Hepatic stellate cell (primary cell): ENCODE results near the gene AKAP8.
"Not testable (repeated sequence)": the region's sequence is repeated elsewhere in the genome, so short reads cannot be mapped to it uniquely, and the experiment has no call there.

ENCODE experiments used
- DNase-seq: peaks from one replicate; pipeline ENCODE4 v3.0.0; 2011; ENCODE audit warnings: low spot score

AKAP8 gene

DNA sequence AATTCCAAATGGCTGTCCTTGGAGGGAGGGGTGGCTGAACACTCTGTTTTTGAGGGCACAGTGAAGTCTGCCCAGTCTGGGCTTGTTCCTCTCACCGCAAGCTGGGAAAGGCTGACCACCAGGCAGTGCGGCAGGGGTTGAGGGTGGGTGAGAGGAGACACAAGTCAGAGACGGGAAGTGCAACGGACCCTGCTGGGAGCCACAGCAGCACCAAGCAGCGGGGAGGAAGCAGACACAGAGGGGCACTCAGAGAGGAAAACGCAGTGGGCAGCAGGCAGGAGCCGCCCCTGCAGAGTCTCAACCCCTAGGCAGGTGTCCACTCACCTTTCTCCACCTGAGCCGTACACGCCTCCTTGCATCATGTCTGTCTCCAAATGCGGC lies 23.6 kb upstream of the AKAP8 start:
- no peak for DNase-seq

GRCh38 chr19:15402411-15403150 lies 23.0 kb upstream of the AKAP8 start:
- no peak for DNase-seq

DNA sequence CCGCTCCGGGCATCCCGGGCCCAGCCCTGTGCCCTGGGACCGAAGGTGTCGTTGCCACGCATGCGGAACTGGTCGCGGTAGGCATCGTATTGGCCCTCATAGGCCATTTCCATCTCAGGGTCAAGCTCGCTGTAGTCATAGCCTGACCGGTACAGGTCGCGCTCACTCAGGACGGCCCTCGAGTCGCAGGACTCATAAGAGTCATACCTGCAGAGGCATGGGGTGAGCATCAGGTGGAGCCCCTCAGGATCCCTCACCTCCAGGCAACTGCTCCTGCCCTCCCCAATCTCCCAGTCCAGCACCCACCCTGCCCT lies 21.8 kb upstream of the AKAP8 start:
- DNase-seq = no peak

- no peak for DNase-seq
These were observed 21.2 kb upstream of the AKAP8 start for GRCh38 chr19:15400521-15401396.

GRCh38 chr19:15399635-15400034 lies 20.0 kb upstream of the AKAP8 start:
- no peak for DNase-seq

DNA sequence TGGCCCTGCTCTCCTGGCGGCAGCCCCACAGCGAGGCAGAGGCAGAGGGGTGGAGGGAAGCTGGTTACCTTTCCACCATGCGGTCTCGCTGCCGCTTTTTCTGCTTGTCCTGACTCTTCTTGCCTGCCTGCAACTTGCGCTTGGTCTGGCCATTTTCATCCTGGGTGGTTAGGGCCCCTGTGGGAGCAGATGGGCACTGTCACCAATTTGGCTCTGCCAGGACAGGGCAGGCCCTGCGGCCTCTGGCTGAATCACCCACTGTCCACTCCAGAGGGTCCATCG lies 19.6 kb upstream of the AKAP8 start:
- no peak for DNase-seq

GRCh38 chr19:15398501-15399233 lies 19.1 kb upstream of the AKAP8 start:
- DNase-seq = no peak

DNA sequence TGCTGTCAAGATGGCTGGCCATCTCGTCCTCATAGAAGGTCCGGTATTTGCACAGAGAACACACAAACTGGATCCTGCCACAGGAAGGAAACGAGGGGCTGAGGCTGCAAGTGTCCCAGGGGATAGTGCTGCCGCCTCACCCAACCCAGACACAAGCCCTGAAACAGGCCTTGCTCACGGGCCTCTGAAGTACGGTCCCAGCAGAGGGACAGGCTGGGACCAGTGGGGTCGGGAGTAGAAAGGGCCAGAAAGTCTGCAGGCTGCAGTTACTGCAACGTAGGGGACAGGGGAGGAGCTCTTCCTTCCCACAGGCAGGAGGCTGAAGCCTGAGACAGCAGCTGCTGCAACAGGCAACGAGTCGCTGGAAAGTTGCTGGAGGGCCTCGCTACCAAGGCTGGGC lies 18.2 kb upstream of the AKAP8 start:
- no peak for DNase-seq

- no peak for DNase-seq
These were observed 17.6 kb upstream of the AKAP8 start for GRCh38 chr19:15397236-15397635.

- no peak for DNase-seq
These were observed 16.8 kb upstream of the AKAP8 start for GRCh38 chr19:15396436-15396835.

DNA sequence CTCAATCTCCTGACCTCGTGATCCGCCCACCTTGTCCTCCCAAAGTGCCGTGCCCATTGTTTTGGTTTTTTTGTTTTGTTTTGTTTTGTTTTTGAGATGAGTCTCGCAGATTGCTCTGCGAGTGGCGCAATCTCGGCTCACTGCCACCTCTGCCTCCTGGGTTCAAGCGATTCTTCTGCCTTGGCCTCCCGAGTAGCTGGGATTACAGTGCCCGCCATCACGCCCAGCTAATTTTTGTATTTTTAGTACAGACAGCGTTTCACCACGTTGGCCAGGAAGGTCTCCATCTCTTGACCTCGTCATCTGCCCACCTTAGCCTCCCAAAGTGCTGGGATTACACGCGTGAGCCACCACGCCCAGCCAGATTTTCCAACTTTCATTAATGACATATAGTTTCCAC lies 15.7 kb upstream of the AKAP8 start:
- not testable (repeated sequence) for DNase-seq

- DNase-seq = no peak
These were observed 14.8 kb upstream of the AKAP8 start for GRCh38 chr19:15394426-15394825.

- no peak for DNase-seq
These were observed 14.4 kb upstream of the AKAP8 start for GRCh38 chr19:15393963-15394362.

- DNase-seq = no peak
These were observed 11.2 kb upstream of the AKAP8 start for GRCh38 chr19:15390814-15391213.

DNA sequence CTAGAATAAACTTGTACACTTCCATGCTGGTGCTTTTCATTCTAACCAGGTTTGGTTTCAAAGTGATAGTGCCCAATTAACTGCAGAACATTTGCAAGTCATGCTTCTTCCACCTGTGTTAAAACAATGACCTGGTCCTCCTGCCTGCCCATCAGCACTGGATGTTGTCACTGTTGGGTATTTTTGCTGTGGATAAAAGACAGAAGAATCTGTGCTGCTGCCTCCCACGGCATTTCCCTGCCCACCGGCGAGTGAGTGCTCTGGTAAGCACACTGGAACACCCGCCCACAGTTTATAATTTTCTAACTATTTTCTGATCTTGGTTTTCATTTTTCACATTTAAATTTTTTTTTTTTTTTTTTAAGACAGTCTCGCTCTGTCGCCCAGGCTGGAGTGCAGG lies 2.3 kb upstream of the AKAP8 start:
- no peak for DNase-seq

DNA sequence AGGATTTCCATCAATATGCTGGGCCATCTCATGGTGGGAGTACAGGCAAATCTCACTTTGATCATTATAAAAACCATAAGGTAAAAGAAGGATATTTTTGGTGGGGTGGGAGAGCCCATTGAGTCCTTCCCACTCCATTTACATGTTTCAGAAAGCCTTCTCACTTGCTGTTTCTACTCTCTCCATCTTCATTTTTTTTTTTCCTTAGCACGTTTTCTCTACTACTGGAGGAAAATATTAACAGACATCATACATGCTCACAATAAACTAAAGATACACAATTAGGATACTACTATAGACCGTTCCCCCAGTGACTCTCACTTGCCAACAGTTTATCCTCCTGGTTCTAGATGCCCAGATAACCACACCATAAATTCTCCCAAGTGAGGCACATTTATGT lies 1.8 kb upstream of the AKAP8 start:
- no peak for DNase-seq

- DNase-seq = no peak
These were observed 536 bp upstream of the AKAP8 start for GRCh38 chr19:15379999-15380647.

DNA sequence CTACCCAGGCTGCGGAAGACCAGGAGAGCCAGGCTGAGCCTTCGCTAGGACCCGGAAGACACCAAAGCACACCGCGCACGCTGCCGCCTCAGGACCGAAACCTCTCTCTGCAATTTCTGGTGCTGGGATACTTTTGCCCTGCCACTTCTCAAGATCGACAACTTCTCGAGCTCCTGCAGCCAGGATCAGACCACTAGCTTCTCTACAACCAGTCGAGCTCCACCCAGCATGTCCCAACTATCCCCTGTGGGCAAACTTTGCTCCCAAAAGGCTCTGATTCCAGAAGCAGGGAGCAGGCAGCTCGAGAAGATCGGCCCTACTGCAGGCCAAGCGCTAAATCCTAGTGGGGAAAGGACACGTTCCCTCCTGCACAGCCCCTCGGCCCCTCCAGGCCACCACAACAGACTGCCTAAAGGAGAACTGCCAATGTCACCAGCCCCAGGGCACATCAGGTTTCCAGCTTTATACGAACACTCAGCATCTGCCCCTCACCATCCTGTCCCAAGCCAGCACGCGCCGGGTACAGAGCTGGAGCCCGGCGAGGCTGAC lies 979 bp downstream of the AKAP8 start:
- peak; percentile 79 for DNase-seq

GRCh38 chr19:15374796-15375440 lies 4.7 kb downstream of the AKAP8 start:
- no peak for DNase-seq

DNA sequence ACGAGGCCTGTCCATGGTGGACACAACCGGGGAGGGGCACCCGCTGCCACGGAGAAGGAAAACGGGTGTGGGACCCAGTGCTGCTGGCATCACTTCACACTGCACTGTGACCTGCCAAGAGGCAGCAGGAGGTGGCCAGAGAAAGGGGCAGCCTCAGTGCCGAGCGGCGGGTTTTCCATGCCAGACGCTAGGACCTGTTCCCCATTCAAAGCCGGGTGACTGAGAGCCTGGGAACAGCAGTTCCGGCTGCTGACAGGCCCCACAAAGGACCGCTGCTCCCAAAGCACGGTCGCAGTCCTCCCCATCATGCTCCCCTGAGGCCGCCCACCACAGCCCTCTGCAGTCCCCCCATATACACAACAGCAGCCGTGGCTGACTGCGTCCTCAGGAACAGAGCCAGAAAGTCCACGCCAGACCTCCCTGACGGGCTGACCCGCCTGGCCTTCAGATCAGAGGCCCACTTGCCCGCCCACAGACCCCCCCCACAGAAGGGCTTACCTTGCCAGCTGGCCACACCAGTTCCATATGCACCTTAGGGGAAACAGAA lies 5.4 kb downstream of the AKAP8 start:
- DNase-seq = no peak

DNA sequence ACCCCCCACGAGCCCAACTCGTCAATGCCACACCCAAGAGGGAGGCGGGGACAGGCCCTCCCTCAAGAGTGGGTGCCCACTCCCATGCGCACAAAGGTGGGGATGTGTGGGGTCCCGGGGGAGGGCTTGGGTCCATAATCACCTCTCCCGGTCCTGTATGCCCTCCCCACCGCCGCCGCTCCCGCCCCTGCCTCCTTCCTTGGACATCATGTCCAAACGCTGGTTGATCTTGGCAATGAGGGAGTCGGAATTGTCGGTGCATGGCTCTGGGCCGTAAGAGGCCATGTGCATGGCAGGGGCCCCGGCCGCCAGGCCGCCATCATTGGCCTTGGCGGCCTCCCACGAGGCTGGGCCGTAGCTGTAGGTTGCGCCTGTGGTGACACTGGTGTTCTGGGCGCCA lies 5.9 kb downstream of the AKAP8 start:
- DNase-seq = no peak

GRCh38 chr19:15372891-15373301 lies 6.7 kb downstream of the AKAP8 start:
- DNase-seq = no peak
